ENCODE results near the gene FAT4. TPM values are rescaled to one million over a fixed set of nuclear protein-coding genes. Genes with fewer than 3 reads are reported as not detected.

Gene FAT4
- polyA plus RNA-seq, 3 donors, result 0.54 to 2.5 (median 1.5) TPM

DNA sequence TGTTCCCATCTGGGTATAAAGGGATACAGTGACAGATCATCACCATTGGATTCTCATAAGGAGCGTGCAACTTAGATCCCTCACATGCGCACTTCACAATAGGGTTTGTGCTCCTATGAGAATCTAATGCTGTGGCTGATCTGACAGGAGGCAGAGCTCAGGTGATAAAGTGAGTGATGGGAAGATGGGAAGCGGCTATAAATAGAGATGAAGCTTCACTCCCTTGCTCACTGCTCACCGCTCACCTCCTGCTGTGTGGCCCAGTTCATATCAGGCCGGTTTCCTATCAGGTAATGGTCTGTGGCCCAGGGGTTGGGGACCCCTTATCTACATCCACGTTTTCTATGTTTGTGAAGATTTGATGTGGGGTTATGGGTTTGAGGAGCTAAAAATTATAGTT, 43.7 kb downstream of the FAT4 start:
- WGBS, 3 donors, result 79 to 95% (median 91%) methylated on average over 6 of the region's 6 CpGs

DNA sequence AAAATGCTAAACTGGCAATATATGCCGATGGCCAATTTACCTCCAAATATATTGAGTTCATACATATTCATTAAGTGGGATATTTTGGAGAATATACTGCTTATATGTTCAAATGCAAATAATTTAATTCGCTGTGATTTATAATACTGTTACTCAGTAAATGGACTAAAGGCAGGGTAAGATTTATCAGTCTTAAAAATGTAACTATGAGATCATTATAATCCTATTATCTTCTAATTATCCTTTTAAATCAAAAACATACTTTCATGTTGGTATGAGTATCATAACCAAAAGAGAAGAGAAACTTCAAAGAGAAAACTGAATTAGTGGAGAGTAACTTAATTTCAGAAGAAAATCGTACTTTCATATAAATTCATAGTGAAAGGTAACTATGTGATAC, 44.6 kb downstream of the FAT4 start:
- no peak overlapping the region for H3K27ac ChIP-seq (ENCODE audit: low read depth, low read length)
- WGBS, 3 donors, result 82 to 92% (median 91%) methylated on average over 3 of the region's 3 CpGs

More for the DNA sequence above, 43.7 kb downstream of the FAT4 start:
- H3K27ac ChIP-seq (ENCODE audit: low read depth, low read length), result no peak overlapping the region

DNA sequence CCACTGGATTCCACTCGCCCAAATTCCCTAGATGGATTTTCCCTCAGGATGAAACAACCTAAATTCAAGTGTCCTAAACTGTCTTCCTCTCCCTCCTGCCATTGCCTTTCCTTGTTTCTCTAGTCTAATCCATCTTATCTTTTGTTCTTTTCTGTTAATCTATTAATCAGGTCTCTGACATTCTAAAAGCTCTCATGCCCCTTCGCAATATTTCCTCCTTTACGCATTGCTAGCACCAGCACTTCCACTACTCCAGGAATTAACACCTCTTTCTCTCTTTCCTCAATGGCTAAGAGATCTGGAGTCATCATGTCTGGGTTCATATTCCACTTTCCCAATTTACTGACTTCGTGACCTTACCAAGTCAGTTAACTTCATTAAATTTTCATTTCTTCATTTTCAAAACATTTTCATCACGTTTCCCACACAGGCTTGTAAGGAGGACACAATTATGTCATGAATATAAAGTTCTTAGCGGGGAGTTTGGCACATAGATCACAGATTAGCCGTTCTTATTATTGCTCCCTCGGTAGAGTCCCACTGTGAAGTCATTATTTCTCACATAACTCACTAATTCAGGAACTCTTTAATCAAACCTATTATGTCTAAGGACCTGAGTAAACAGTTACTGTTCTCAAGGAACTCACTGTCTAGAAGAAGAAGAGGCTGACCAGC, 45.3 kb downstream of the FAT4 start:
- H3K27ac ChIP-seq (ENCODE audit: low read depth, low read length), result no peak overlapping the region

DNA sequence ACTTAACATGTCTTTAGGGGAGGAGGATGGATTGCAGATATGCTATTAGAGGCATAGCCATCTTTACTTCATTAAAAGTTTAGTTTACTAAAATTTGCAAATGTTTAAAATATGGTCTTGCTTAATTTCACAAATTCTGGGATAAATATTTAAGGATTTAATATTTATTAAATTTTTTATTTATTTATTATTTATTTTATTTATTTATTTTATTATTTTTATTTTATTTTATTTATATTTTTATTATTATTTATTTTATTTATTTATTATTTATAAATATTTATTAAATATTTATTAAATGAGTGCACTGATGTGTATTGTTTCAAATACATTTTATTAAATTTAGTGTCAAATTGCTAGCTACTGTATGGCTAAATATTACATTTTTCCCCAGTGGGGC, 46.0 kb downstream of the FAT4 start:
- no peak overlapping the region for H3K27ac ChIP-seq (ENCODE audit: low read depth, low read length)

More for the DNA sequence above, 45.3 kb downstream of the FAT4 start:
- WGBS, 3 donors, result 60 to 63% (median 60%) methylated on average over 8 of the region's 8 CpGs
